Upper lobe of right lung (tissue), 1 donor: ENCODE measurements around the gene UROD. TPM values are rescaled to one million over a fixed set of nuclear protein-coding genes. Genes with fewer than 3 reads are reported as not detected.
"Not testable (repeated sequence)": the region's sequence is repeated elsewhere in the genome, so short reads cannot be mapped to it uniquely, and the experiment has no call there.

Experiments
- ATAC-seq: fragments of 200-7000 bp; cut with Tn5 transposase; one replicate; pipeline ENCODE4 v1.9.1; 2020; ENCODE audit warnings: mild to moderate bottlenecking, moderate library complexity
- DNase-seq: peaks from one replicate; pipeline ENCODE4 v3.0.0-alpha.2; 2020
- H3K27ac ChIP-seq: fragments of 200-600 bp; one replicate; pipeline ENCODE4 v1.8.0; 2022
- H3K27me3 ChIP-seq: fragments of 200-600 bp; one replicate; pipeline ENCODE4 v1.8.0; 2022; ENCODE audit warnings: mild to moderate bottlenecking
- H3K36me3 ChIP-seq: fragments of 200-600 bp; one replicate; pipeline ENCODE4 v1.8.0; 2022
- H3K4me1 ChIP-seq: fragments of 200-600 bp; one replicate; pipeline ENCODE4 v1.8.0; 2022
- H3K4me3 ChIP-seq: fragments of 200-600 bp; one replicate; pipeline ENCODE4 v1.8.0; 2022; ENCODE audit warnings: mild to moderate bottlenecking
- H3K9me3 ChIP-seq: fragments of 200-600 bp; one replicate; pipeline ENCODE4 v1.8.0; 2022
- intact Hi-C: fragments of 100-400 bp; cut with DNase I; formaldehyde crosslinking; loops from one replicate; pipeline ENCODE4 v1.11.0; 2022
- total RNA-seq: library from RNA; stranded (reverse); fragmentation: NEBNext Ultra II Directional; extraction: Animal tissue kit (Norgen Biotek cat#: 25700); gene quantifications from one replicate; pipeline ENCODE4 v1.2.1, GENCODE V29; 2021
- TF ChIP-seq, protein P1 (sequence below): fragments of 200-600 bp; IDR thresholded peaks from one replicate; pipeline ENCODE4 v1.8.0; 2022; ENCODE audit warnings: antibody characterized with exemption
- donor health status: DM: no; HTN: yes; CAD: no; lungs with severe emphysema.

Gene UROD
- total RNA-seq, 1 donor from 2014 or later, result 51.4 TPM

DNA sequence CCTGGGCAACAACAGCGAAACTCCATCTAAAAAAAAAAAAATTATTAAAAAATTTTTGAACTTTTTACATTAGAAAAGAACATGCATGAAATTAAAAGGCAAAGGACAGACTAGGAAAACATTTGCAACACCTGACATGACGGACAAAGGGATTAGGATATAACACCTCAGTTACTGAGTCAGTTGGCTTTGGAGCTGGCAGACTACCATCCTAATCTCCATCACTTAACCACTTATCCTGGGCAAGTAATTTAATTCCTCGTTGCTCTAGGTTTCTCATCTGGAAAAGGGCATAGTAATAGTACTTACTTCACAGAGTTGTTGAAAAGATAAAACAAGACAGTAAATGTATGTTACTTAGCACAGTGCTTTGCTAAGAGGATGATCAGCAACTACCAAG lies 12.8 kb upstream of the UROD start:
- intact Hi-C loops, result no loop called here
- DNase-seq (no peak), ATAC-seq (no peak)
- no peaks in the 10 kb centered on the region for H3K27me3 ChIP-seq
- H3K27ac ChIP-seq, result no peak overlapping the region
- H3K36me3 ChIP-seq, result peaks cover 24% of the 10 kb centered on the region
- no peaks in the 10 kb centered on the region for H3K9me3 ChIP-seq
- H3K4me1 ChIP-seq, result peaks cover 11% of the 10 kb centered on the region
- TF ChIP-seq, protein P1, sequence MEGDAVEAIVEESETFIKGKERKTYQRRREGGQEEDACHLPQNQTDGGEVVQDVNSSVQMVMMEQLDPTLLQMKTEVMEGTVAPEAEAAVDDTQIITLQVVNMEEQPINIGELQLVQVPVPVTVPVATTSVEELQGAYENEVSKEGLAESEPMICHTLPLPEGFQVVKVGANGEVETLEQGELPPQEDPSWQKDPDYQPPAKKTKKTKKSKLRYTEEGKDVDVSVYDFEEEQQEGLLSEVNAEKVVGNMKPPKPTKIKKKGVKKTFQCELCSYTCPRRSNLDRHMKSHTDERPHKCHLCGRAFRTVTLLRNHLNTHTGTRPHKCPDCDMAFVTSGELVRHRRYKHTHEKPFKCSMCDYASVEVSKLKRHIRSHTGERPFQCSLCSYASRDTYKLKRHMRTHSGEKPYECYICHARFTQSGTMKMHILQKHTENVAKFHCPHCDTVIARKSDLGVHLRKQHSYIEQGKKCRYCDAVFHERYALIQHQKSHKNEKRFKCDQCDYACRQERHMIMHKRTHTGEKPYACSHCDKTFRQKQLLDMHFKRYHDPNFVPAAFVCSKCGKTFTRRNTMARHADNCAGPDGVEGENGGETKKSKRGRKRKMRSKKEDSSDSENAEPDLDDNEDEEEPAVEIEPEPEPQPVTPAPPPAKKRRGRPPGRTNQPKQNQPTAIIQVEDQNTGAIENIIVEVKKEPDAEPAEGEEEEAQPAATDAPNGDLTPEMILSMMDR, result no peak
- no peak overlapping the region for H3K4me3 ChIP-seq

DNA sequence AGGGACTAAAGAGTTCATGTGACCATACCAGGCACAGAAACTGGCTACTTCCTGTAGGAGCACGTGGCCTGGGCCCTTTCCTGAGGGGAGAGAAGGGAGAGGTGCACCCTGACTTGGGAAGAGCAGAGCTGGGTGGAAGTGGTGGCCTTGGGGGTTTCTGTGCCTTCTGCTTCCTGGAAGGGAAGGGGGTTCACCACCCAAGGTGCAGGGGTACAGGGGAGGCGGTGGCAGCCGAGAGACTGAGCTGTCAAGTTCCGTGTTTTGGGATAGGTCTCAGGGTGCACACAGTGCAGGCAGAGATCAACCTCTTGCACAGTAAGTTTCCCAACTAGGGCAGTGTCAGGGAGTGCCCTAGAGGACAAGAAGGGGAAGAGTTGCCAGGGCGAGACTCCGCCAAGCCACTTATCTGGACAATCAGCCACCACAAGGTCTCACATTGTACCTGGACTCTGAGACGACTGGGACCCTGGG lies 11.0 kb upstream of the UROD start:
- Histone ChIP-seq H3K27me3 (no peaks in the 10 kb centered on the region), H3K27ac (peak overlapping the region; percentile 30), H3K9me3 (no peaks in the 10 kb centered on the region), H3K36me3 (peaks cover 42% of the 10 kb centered on the region), H3K4me1 (peaks cover 11% of the 10 kb centered on the region), H3K4me3 (no peak overlapping the region)
- TF ChIP-seq, protein P1, result no peak
- DNase-seq (peak; percentile 73), ATAC-seq (peak; percentile 92)
- intact Hi-C loops, result no loop called here

DNA sequence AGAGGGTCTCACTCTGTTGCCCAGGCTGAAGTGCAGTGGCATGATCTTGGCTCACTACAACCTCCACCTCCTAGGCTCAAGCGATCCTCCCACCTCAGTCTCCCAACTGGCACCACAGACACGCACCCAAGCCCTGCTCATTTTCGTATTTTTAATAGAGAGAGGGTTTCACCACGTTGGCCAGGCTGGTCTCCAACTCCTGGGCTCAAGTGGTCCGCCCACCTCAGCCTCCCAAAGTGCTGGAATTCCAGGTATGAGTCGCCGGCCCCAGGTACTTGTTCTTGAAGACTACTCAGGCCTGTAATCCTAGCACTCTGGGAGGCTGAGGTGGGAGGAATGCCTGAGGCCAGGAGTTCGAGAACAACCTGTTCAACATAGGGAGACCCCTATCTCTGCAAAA lies 10.5 kb upstream of the UROD start:
- H3K36me3 ChIP-seq, result peaks cover 48% of the 10 kb centered on the region
- ATAC-seq, intact Hi-C loops, H3K27me3 ChIP-seq, H3K9me3 ChIP-seq, H3K4me3 ChIP-seq: not testable (repeated sequence)
- H3K27ac ChIP-seq, result peak overlapping the region; percentile 30
- peak; percentile 47 for DNase-seq
- peaks cover 11% of the 10 kb centered on the region for H3K4me1 ChIP-seq

DNA sequence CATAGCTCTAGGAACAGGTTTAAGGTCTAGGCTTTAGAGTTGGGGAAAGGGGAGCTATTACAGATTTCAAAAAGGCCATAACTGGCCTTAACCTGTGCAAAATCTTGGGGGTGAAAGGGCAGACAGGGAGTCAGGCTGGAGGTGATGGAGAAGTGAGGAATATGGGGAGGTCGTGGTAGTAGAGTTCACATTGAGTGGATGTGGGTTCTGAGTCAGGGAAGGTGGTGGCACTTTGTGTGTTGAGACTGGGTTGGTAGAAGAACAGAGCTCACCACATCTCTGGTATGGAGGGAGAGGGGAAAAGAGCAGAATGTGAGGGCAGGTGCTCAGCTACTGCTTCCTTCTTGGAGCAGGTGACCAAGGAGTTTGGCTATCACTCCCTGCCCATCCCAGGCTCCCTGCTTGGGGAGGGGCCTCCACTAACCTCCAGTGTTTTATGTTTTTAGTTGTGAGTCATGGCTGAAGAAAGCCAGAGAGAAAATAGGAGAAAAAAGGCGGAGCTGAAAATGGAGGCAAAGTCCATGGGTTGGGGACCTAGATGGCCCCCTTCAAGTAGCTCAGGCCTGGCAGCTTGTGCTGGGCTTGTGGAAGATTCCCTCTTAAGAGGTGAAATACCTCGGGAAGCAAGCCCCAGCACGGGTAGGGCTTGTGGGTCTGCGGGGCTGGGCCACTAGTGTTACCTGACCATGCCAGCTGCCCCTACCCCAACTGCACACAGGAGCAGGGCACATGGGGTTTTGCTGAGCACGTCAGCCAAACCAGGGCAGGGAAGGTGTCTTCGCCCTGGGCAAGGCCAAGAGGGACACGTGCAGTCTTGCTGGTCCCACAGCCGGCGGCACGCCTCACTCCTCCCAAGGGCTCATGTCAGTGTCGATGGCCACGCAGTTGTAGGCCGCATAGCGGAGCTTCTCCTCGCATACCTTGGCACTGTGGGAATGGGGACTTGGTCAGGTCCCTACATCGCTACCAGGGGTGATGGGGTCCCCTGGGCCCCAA lies 9.1 kb upstream of the UROD start:
- intact Hi-C loops, result no loop called here
- no peak overlapping the region for H3K27ac ChIP-seq
- H3K4me3 ChIP-seq, result no peak overlapping the region
- peaks cover 11% of the 10 kb centered on the region for H3K4me1 ChIP-seq
- DNase-seq (peak; percentile 53), ATAC-seq (no peak)
- peaks cover 61% of the 10 kb centered on the region for H3K36me3 ChIP-seq
- TF ChIP-seq, protein P1, result no peak
- no peaks in the 10 kb centered on the region for H3K27me3 ChIP-seq
- H3K9me3 ChIP-seq, result no peaks in the 10 kb centered on the region

DNA sequence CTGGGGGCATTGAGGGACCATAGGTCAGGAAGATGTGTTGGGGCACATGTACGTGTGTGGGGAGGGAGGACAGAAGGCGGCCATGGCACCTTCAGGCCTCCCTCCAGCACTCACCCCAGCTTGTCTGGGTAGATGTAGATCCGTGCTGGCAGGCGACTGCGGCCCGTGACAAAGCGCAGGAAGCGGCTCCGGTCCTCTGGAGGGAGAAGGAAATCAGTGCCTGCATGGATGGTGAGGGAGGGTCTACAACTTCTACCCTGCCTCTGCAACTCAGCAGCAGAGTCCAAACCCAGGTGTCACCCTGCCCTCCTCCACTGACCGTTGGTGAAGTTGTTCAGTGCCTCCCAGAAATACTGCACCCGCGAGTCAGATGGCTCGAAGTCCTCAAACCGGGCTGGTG lies 8.3 kb upstream of the UROD start:
- H3K27ac ChIP-seq, result no peak overlapping the region
- TF ChIP-seq, protein P1, result no peak
- H3K4me3 ChIP-seq, result no peak overlapping the region
- intact Hi-C loops, result no loop called here
- H3K27me3 ChIP-seq, result no peaks in the 10 kb centered on the region
- no peak for ATAC-seq
- no peaks in the 10 kb centered on the region for H3K9me3 ChIP-seq
- peaks cover 11% of the 10 kb centered on the region for H3K4me1 ChIP-seq
- H3K36me3 ChIP-seq, result peaks cover 69% of the 10 kb centered on the region
- peak; percentile 51 for DNase-seq

DNA sequence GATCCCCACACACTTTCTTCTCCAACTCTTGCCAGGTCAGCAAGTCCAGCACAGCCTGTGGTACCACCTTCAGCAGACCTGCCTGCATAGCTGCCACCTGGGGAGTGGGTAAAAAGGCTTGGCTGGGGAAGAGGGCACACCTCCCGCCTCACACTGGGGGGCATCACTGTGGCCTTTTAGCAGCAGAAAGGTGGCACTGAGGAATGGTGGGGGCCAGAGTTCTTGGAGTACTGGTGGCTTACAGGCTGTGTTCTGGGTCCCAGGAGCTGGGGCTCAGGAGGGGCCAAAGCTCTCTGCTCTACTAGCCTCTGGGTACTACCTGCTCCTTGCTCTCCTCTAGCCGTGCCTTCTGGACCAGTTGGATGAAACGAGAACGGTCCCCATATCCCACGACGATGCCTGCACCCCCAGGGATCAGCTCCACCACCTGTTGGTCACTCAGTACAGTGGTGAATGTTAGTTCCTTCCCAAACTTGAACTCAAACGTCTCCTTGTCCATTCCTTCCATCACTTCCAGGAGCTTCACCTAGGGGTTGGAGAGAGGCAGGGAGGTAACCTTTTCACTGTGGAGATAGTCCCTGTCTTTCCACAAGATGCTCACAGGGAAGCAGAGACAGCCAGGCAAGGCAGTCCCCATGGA lies 7.7 kb upstream of the UROD start:
- Histone ChIP-seq H3K4me1 (peaks cover 12% of the 10 kb centered on the region), H3K4me3 (no peak overlapping the region), H3K36me3 (peaks cover 76% of the 10 kb centered on the region), H3K27me3 (no peaks in the 10 kb centered on the region), H3K9me3 (no peaks in the 10 kb centered on the region), H3K27ac (no peak overlapping the region)
- no peak for ATAC-seq
- intact Hi-C loops, result no loop called here
- peak; percentile 36 for DNase-seq
- TF ChIP-seq, protein P1, result no peak
